Ectodermal cell (in vitro differentiated cells): ENCODE results near the gene PCID2.

Experiments
- H3K27ac ChIP-seq: 2 replicates; pipeline ENCODE4 v1.7.0; 2013; ENCODE audit warnings: mild to moderate bottlenecking, low read depth, low read length; ENCODE audit not compliant: insufficient read depth, poor library complexity, severe bottlenecking
- H3K27me3 ChIP-seq: 2 replicates; pipeline ENCODE4 v1.7.0; 2013; ENCODE audit warnings: mild to moderate bottlenecking, low read length; ENCODE audit not compliant: insufficient read depth, control insufficient read depth, poor library complexity, severe bottlenecking
- H3K36me3 ChIP-seq: one replicate; pipeline ENCODE4 v1.7.0; 2013; ENCODE audit warnings: low read length; ENCODE audit not compliant: control insufficient read depth, insufficient read depth
- H3K4me1 ChIP-seq: one replicate; pipeline ENCODE4 v1.7.0; 2013; ENCODE audit warnings: low read length; ENCODE audit not compliant: control insufficient read depth, insufficient read depth
- H3K4me3 ChIP-seq: 2 replicates; pipeline ENCODE4 v1.7.0; 2013; ENCODE audit warnings: low read depth, low read length, control low read depth; ENCODE audit not compliant: insufficient read depth
- H3K9me3 ChIP-seq: 2 replicates; pipeline ENCODE4 v1.7.0; 2013; ENCODE audit warnings: mild to moderate bottlenecking, low read length, moderate library complexity; ENCODE audit not compliant: control insufficient read depth
- WGBS, 2 experiments: methylation state at CpG; one replicate each; pipeline ENCODE4 v1.1.7; 2013; ENCODE audit warnings: missing lambda C conversion rate in 2 of 2; 5-methylcytosine and 5-hydroxymethylcytosine counted together

The PCID2 gene

GRCh38 chr13:113178070-113178895 lies 30.2 kb downstream of the PCID2 start:
- 95% methylated on average over 24 to 25 of the region's 25 CpGs for WGBS, 2 experiments
- H3K27me3 ChIP-seq, result no peaks in the 10 kb centered on the region
- H3K4me1 ChIP-seq, result peaks cover 21% of the 10 kb centered on the region
- H3K27ac ChIP-seq, result no peak overlapping the region
- no peaks in the 10 kb centered on the region for H3K9me3 ChIP-seq
- peaks cover 14% of the 10 kb centered on the region for H3K36me3 ChIP-seq
- no peak overlapping the region for H3K4me3 ChIP-seq

GRCh38 chr13:113176822-113177221 lies 31.6 kb downstream of the PCID2 start:
- H3K4me1 ChIP-seq, result peaks cover 21% of the 10 kb centered on the region
- 92 to 95% methylated on average over 14 of the region's 14 CpGs for WGBS, 2 experiments
- no peak overlapping the region for H3K4me3 ChIP-seq
- no peaks in the 10 kb centered on the region for H3K27me3 ChIP-seq
- no peaks in the 10 kb centered on the region for H3K9me3 ChIP-seq
- peaks cover 14% of the 10 kb centered on the region for H3K36me3 ChIP-seq
- no peak overlapping the region for H3K27ac ChIP-seq

DNA sequence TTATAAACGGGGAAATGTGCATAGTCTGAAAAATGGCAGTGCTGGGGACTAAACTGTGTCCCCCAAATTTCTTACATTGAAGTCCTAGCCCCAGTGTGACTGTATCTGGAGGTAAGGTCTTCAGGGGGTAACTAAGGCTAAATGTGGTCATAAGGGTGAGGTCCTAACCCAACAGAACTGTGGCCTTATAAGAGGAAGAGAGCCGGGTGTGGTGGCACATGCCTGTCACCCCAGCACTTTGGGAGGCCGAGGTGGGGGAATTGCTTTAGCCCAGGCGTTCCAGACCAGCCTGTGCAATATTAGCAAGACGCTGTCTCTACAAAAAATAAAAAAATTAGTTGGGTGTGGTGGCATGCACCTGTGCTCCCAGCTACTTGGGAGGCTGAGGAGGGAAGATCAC lies 32.2 kb downstream of the PCID2 start:
- Histone ChIP-seq H3K27ac (no peak overlapping the region), H3K9me3 (no peaks in the 10 kb centered on the region), H3K4me3 (no peak overlapping the region), H3K36me3 (peaks cover 14% of the 10 kb centered on the region), H3K4me1 (peaks cover 21% of the 10 kb centered on the region), H3K27me3 (no peaks in the 10 kb centered on the region)
- 73 to 74% methylated on average over 5 of the region's 5 CpGs for WGBS, 2 experiments

DNA sequence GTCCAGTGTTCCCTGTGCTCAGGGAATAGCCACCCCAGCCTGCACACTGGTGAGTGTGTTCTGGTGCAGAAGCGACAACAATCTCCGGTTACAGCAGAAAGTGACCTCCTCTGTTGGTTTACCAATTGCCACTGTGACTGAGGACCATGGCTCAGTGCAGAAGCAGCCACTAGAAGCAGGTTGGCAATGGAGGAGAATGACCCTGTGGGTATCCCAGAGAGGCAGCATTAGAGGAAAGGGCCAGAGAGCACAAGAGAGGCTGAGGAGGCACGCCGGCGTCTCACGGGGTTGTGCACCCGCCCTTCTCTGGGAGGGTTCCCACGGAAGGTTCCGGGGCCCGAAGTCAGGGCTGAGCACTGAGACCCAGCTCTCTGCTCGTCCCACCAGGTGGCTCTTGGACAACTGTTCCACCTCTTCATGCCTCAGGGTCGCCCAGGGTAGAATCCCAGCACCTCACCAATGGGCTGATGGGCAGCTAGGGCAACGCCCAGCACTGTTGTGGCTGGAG lies 36.0 kb downstream of the PCID2 start:
- H3K27ac ChIP-seq, result no peak overlapping the region
- H3K4me1 ChIP-seq, result no peaks in the 10 kb centered on the region
- H3K27me3 ChIP-seq, result no peaks in the 10 kb centered on the region
- H3K36me3 ChIP-seq, result no peaks in the 10 kb centered on the region
- no peaks in the 10 kb centered on the region for H3K9me3 ChIP-seq
- H3K4me3 ChIP-seq, result no peak overlapping the region
- WGBS, 2 experiments, result 96% methylated on average over 13 of the region's 13 CpGs

DNA sequence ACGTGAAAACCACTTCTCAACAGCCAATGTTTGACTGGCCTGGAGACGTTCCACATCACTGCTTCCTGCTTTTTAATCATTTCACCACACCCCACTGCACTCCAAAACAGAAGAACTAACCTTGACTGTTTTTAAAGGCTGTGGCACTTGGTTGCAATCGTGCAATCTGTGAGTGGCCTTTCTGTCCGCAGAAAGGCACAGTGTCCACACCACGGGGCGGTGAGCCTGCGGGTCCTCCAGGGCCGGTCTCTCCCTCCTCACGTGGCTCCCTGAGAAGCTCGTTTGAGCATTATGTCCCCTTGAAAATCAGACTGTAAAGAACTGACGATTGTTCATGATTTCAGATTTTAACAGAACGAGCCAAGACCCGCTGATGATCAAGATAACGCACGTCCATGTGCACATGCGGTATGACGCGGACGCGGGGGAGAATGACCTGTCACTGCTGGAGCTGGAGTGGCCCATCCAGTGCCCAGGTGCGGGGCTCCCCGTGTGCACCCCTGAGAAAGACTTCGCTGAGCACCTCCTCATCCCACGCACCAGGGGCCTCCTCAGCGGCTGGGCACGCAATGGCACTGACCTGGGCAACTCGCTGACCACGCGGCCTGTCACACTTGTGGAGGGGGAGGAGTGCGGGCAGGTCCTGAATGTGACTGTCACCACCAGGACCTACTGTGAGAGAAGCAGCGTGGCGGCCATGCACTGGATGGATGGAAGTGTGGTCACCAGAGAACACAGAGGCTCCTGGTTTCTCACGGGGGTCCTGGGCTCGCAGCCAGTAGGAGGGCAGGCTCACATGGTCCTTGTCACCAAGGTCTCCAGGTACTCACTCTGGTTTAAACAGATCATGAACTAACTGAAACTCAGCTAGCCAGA lies 37.0 kb downstream of the PCID2 start:
- Histone ChIP-seq H3K27me3 (no peaks in the 10 kb centered on the region), H3K9me3 (no peaks in the 10 kb centered on the region), H3K36me3 (no peaks in the 10 kb centered on the region), H3K4me3 (no peak overlapping the region), H3K4me1 (no peaks in the 10 kb centered on the region), H3K27ac (no peak overlapping the region)
- 95 to 96% methylated on average over 34 of the region's 34 CpGs for WGBS, 2 experiments

GRCh38 chr13:113170511-113170910 lies 38.0 kb downstream of the PCID2 start:
- Histone ChIP-seq H3K36me3 (no peaks in the 10 kb centered on the region), H3K4me1 (no peaks in the 10 kb centered on the region), H3K4me3 (no peak overlapping the region), H3K9me3 (no peaks in the 10 kb centered on the region), H3K27ac (no peak overlapping the region), H3K27me3 (no peaks in the 10 kb centered on the region)
- WGBS, 2 experiments, result 90 to 93% methylated on average over 5 of the region's 5 CpGs

- no peaks in the 10 kb centered on the region for H3K27me3 ChIP-seq
- no peaks in the 10 kb centered on the region for H3K4me1 ChIP-seq
- H3K9me3 ChIP-seq, result no peaks in the 10 kb centered on the region
- WGBS, 2 experiments, result 83 to 91% methylated on average over 12 to 13 of the region's 13 CpGs
- H3K36me3 ChIP-seq, result no peaks in the 10 kb centered on the region
- H3K4me3 ChIP-seq, result no peak overlapping the region
- H3K27ac ChIP-seq, result peak overlapping the region; percentile 40
These were observed 38.9 kb downstream of the PCID2 start for GRCh38 chr13:113169277-113170272.

DNA sequence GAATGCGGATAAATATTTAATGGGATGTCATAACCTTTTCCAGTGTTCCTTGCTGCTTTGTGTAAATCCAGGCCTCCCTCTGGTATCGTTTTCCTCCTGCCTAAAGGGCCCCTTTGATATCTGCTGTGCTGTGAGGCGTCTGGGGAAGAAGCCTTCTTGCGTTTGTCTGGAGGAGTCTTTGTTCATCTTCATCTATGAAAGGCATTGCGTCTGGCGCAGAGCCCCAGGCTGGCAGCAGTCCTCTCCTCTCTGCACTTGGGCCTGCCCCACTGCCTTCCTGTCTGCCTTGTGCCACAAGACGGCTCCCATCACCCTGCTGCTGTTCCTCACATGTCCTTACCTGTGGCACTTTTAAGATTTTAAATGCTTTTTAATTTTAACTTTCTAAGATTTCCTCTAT lies 40.3 kb downstream of the PCID2 start:
- Histone ChIP-seq H3K4me3 (no peak overlapping the region), H3K9me3 (no peaks in the 10 kb centered on the region), H3K4me1 (peaks cover 3% of the 10 kb centered on the region), H3K27me3 (peaks cover 2% of the 10 kb centered on the region), H3K36me3 (no peaks in the 10 kb centered on the region), H3K27ac (no peak overlapping the region)
- 96 to 97% methylated on average over 7 of the region's 7 CpGs for WGBS, 2 experiments

DNA sequence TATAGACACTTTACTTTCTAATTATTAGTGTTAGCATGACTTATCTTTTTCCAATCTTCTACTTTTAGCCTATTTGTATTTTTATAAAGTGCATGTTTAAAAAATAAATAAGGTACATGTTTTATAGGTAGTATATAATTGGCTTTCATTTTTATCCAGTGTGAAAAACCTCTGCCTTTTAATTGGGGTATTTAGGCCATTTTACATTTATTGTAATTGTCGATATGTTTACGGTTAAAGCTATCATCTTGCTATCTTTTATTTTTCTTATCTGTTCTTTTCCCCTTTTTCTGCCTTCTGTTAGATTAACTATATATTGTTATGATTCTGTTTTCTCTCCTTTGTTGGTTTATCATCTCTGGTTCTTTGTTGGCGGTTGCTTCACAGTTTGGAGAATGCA lies 40.9 kb downstream of the PCID2 start:
- 86 to 100% methylated on average over 1 to 3 of the region's 3 CpGs for WGBS, 2 experiments
- no peak overlapping the region for H3K27ac ChIP-seq
- H3K36me3 ChIP-seq, result no peaks in the 10 kb centered on the region
- H3K4me1 ChIP-seq, result peaks cover 6% of the 10 kb centered on the region
- H3K4me3 ChIP-seq, result no peak overlapping the region
- H3K9me3 ChIP-seq, result no peaks in the 10 kb centered on the region
- H3K27me3 ChIP-seq, result peaks cover 5% of the 10 kb centered on the region
